T1000 (cell line): ENCODE data around the gene TMED10.

Source experiments
- DNase-seq: peaks from one replicate; lab custom pipeline; 2025; ENCODE audit warnings: mixed read lengths; lab: John Stamatoyannopoulos, UW

TMED10 gene

GRCh38 chr14:75084513-75084912 lies 91.9 kb downstream of the TMED10 start:
- DNase-seq: no peak

DNA sequence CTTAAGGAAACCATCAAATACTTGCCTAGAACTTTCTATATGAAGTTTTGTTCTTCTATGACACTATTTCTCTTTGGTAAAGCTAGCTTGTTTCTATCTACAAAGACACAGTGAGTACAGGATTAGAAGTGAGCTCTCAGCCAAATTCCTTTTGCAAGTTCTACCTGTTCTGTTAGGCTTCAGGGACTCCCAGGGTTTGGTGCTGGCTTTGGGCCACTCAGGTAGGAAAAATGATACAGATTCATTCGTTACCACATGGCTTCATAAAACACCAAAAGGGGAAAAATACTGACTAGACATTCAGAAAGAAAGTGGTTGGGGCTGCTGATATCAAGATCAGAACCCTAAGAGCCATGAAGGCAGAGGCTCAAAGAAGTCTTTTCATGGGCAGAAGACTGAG lies 93.1 kb downstream of the TMED10 start:
- DNase-seq: no peak

DNA sequence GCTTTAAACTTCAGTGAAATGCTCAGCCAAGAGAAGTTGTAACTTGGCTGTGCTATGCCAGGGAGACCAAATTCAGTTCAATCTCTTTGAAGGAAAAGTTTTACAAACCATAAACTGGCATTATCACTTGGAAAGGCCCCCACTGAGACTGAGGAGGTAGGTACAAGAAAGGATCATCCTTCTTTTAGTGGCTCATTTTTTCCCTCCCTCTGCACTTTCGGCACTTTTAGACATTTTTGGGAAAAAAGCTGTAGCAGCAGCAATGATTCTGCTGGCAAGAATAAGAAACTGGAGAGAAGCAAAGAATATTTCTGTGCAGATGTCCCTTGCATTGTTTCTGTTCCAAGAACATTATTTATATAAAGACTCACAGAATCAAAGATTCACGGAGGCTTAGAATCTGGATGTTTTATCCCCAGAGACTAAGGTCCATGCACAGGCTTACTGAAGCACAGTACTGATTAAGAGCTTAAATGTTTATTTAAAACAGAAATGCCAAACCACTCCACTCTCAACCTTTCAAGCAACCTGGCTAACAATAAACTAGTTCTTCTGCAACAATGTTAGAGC lies 94.7 kb downstream of the TMED10 start:
- no peak for DNase-seq
